GM23338 (cell line): ENCODE results near the gene SPECC1. TPM values are rescaled to one million over a fixed set of nuclear protein-coding genes. Genes with fewer than 3 reads are reported as not detected.

Source experiments
- ATAC-seq: fragments of 200-7000 bp; cut with Tn5 transposase; 3 replicates; pipeline ENCODE4 v1.9.1; 2020
- DNase-seq: peaks from one replicate; pipeline ENCODE4 v3.0.0-alpha.2; 2015; ENCODE audit warnings: low spot score
- H2AFZ ChIP-seq: fragments of 200-600 bp; sonication (generic); 2 replicates; pipeline ENCODE4 v1.8.0; 2016; ENCODE audit warnings: antibody characterized with exemption, mild to moderate bottlenecking, moderate library complexity
- H3F3A ChIP-seq: fragments of 200-600 bp; sonication (generic); replicated peaks from 2 replicates; pipeline ENCODE4 v1.8.0; 2017; ENCODE audit warnings: antibody characterized with exemption, mixed run types, low read depth
- H3K27ac ChIP-seq: fragments of 200-600 bp; sonication (generic); 2 replicates; pipeline ENCODE4 v1.6.1; 2016; ENCODE audit warnings: low read depth
- H3K27me3 ChIP-seq: fragments of 200-600 bp; sonication (generic); 2 replicates; pipeline ENCODE4 v1.8.0; 2016; ENCODE audit warnings: mild to moderate bottlenecking, mixed run types, moderate library complexity; ENCODE audit not compliant: insufficient read depth
- H3K36me3 ChIP-seq: fragments of 200-600 bp; sonication (generic); 2 replicates; pipeline ENCODE4 v1.8.0; 2016; ENCODE audit warnings: mild to moderate bottlenecking; ENCODE audit not compliant: insufficient read depth
- H3K4me1 ChIP-seq: fragments of 200-600 bp; sonication (generic); 2 replicates; pipeline ENCODE4 v1.8.0; 2016; ENCODE audit warnings: mild to moderate bottlenecking, moderate library complexity; ENCODE audit not compliant: insufficient read depth
- H3K4me2 ChIP-seq: fragments of 200-600 bp; sonication (generic); 2 replicates; pipeline ENCODE4 v1.7.1; 2017; ENCODE audit warnings: mixed run types
- H3K4me3 ChIP-seq: fragments of 200-600 bp; sonication (generic); 2 replicates; pipeline ENCODE4 v1.6.1; 2016; ENCODE audit warnings: mixed run types
- H3K79me2 ChIP-seq: fragments of 200-600 bp; sonication (generic); replicated peaks from 2 replicates; pipeline ENCODE4 v1.8.0; 2017; ENCODE audit warnings: mild to moderate bottlenecking; ENCODE audit not compliant: insufficient read depth
- H3K9me2 ChIP-seq: fragments of 200-600 bp; sonication (generic); 2 replicates; pipeline ENCODE4 v1.8.0; 2017; ENCODE audit not compliant: insufficient read depth
- H4K20me1 ChIP-seq: fragments of 200-600 bp; sonication (generic); replicated peaks from 2 replicates; pipeline ENCODE4 v1.8.0; 2017; ENCODE audit warnings: mild to moderate bottlenecking; ENCODE audit not compliant: insufficient read depth
- H3K27ac Mint-ChIP-seq: 2 replicates; pipeline ENCODE4 v1.8.0; 2020; ENCODE audit warnings: inconsistent platforms, mild to moderate bottlenecking, moderate library complexity, mixed read lengths
- H3K27me3 Mint-ChIP-seq: 3 replicates; pipeline ENCODE4 v1.8.0; 2022; ENCODE audit warnings: low read depth, mild to moderate bottlenecking, moderate library complexity, mixed read lengths, inconsistent platforms; ENCODE audit not compliant: insufficient read depth, poor library complexity
- H3K36me3 Mint-ChIP-seq: 3 replicates; pipeline ENCODE4 v1.8.0; 2021; ENCODE audit warnings: low read depth, mild to moderate bottlenecking, inconsistent platforms, moderate library complexity, mixed read lengths
- H3K4me1 Mint-ChIP-seq: 3 replicates; pipeline ENCODE4 v1.8.0; 2020; ENCODE audit warnings: mild to moderate bottlenecking, inconsistent platforms, mixed read lengths
- H3K4me3 Mint-ChIP-seq: 3 replicates; pipeline ENCODE4 v1.8.0; 2021; ENCODE audit warnings: moderate library complexity, mild to moderate bottlenecking, inconsistent platforms, mixed read lengths
- H3K9me3 Mint-ChIP-seq: 3 replicates; pipeline ENCODE4 v1.8.0; 2020; ENCODE audit warnings: moderate library complexity, mild to moderate bottlenecking, inconsistent platforms, mixed read lengths
- CREB1 ChIP-seq: fragments of 250-450 bp; sonication (Bioruptor Pico); IDR thresholded peaks from 2 replicates; pipeline ENCODE4 v1.5.0; 2020; ENCODE audit warnings: low read depth, mild to moderate bottlenecking, moderate library complexity
- EZH2 ChIP-seq: fragments of 200-600 bp; sonication (generic); IDR thresholded peaks from one replicate; pipeline ENCODE4 v1.8.0; 2017; ENCODE audit warnings: antibody characterized with exemption, mild to moderate bottlenecking, low read depth; ENCODE audit not compliant: unreplicated experiment
- EZH2phosphoT487 ChIP-seq: fragments of 200-600 bp; sonication (generic); IDR thresholded peaks from one replicate; pipeline ENCODE4 v1.8.1; 2018; ENCODE audit warnings: antibody characterized with exemption; ENCODE audit not compliant: unreplicated experiment
- JUNB ChIP-seq: IDR thresholded peaks from one replicate; pipeline ENCODE4 v1.6.1; 2016; ENCODE audit warnings: antibody characterized with exemption; ENCODE audit not compliant: unreplicated experiment
- NANOG ChIP-seq: IDR thresholded peaks from 2 replicates; pipeline ENCODE4 v1.6.1; 2016; ENCODE audit warnings: antibody characterized with exemption, borderline replicate concordance
- POLR2AphosphoS5 ChIP-seq: IDR thresholded peaks from 2 replicates; pipeline ENCODE4 v1.6.1; 2016; ENCODE audit warnings: antibody characterized with exemption, low read depth
- STAT1 ChIP-seq: IDR thresholded peaks from one replicate; pipeline ENCODE4 v1.6.1; 2016; ENCODE audit warnings: antibody characterized with exemption; ENCODE audit not compliant: unreplicated experiment
- ZNF114 ChIP-seq: fragments of 250-450 bp; sonication (Bioruptor Pico); IDR thresholded peaks from 2 replicates; pipeline ENCODE4 v1.5.0; 2020; ENCODE audit warnings: mild to moderate bottlenecking, moderate library complexity
- ZNF331 ChIP-seq: fragments of 250-450 bp; sonication (Bioruptor Pico); IDR thresholded peaks from 2 replicates; pipeline ENCODE4 v1.5.0; 2020; ENCODE audit warnings: low read depth, mild to moderate bottlenecking, moderate library complexity
- polyA plus RNA-seq: library from polyadenylated mRNA; unstranded; fragments of >200 nt; fragmentation: Nextera tagmentation; extraction: Ambion mirVana; gene quantifications from 2 replicates; pipeline ENCODE4 v1.2.1, GENCODE V29; 2016
- total RNA-seq: library from RNA; depleted of rRNA; stranded (reverse); fragments of >200 nt; shearing (Covaris generic); gene quantifications from 2 replicates; pipeline ENCODE4 v1.2.3, GENCODE V29; 2014
- TF ChIP-seq, protein P1 (sequence below): IDR thresholded peaks from one replicate; pipeline ENCODE4 v1.6.1; 2018; ENCODE audit warnings: antibody characterized with exemption; ENCODE audit not compliant: unreplicated experiment
- TF ChIP-seq, protein P2 (sequence below): IDR thresholded peaks from 2 replicates; pipeline ENCODE4 v1.6.1; 2016; ENCODE audit warnings: antibody characterized with exemption
- TF ChIP-seq, protein P3 (sequence below), 2 experiments: fragments of 200-600 bp in 1 of 2; sonication (generic) in 1 of 2; conservative IDR thresholded peaks; 2 replicates each; pipeline versions ENCODE4 v1.5.1 to v1.6.1; 2016 to 2017; ENCODE audit warnings: antibody characterized with exemption in 2 of 2, low read depth in 2 of 2, mild to moderate bottlenecking in 2 of 2, moderate library complexity in 1 of 2

The SPECC1 gene
- total and polyA plus RNA-seq, 2 experiments from 2014 or later: 42.6 to 101 TPM

DNA sequence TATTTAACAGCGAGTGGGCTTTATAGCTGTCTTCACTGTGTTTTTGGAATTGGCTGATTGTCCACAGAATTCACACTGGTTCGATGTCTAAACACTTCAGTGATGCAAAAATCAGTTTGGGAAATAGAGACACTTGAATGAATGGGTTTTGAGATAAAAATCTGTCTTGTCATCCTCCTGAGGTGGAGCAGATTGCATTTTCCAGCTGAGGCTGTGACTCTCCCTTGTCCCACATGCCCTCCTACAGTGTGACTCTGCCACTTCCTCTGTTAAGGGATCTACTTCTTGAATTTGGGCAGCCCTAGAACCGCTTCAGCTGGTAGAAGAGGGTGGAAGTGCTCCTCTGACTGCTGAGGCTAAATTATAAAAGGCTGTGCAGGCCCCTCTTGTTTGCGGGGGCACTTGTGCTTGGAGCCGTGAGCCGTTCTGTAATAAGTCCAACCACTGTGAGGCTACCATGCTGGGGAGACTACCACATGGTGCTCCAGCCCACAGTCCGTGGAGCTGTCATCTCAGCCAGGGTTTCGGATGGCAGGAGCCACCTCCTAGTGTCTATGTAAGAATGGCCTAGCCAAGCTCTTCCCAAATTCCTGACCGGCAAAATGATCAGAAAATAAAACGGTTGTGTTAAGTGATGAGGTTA is 175.9 kb downstream of the SPECC1 start (continued):
- no peak for TF ChIP-seq NANOG
- TF ChIP-seq, protein P1, sequence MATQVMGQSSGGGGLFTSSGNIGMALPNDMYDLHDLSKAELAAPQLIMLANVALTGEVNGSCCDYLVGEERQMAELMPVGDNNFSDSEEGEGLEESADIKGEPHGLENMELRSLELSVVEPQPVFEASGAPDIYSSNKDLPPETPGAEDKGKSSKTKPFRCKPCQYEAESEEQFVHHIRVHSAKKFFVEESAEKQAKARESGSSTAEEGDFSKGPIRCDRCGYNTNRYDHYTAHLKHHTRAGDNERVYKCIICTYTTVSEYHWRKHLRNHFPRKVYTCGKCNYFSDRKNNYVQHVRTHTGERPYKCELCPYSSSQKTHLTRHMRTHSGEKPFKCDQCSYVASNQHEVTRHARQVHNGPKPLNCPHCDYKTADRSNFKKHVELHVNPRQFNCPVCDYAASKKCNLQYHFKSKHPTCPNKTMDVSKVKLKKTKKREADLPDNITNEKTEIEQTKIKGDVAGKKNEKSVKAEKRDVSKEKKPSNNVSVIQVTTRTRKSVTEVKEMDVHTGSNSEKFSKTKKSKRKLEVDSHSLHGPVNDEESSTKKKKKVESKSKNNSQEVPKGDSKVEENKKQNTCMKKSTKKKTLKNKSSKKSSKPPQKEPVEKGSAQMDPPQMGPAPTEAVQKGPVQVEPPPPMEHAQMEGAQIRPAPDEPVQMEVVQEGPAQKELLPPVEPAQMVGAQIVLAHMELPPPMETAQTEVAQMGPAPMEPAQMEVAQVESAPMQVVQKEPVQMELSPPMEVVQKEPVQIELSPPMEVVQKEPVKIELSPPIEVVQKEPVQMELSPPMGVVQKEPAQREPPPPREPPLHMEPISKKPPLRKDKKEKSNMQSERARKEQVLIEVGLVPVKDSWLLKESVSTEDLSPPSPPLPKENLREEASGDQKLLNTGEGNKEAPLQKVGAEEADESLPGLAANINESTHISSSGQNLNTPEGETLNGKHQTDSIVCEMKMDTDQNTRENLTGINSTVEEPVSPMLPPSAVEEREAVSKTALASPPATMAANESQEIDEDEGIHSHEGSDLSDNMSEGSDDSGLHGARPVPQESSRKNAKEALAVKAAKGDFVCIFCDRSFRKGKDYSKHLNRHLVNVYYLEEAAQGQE: no peak
- TF ChIP-seq ZNF331 (CRISPR knock-in tag): no peak
- TF ChIP-seq ZNF114 (CRISPR knock-in tag): no peak
- no peak for TF ChIP-seq POLR2AphosphoS5
- TF ChIP-seq, protein P2, sequence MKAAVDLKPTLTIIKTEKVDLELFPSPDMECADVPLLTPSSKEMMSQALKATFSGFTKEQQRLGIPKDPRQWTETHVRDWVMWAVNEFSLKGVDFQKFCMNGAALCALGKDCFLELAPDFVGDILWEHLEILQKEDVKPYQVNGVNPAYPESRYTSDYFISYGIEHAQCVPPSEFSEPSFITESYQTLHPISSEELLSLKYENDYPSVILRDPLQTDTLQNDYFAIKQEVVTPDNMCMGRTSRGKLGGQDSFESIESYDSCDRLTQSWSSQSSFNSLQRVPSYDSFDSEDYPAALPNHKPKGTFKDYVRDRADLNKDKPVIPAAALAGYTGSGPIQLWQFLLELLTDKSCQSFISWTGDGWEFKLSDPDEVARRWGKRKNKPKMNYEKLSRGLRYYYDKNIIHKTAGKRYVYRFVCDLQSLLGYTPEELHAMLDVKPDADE: no peak
- no peak for TF ChIP-seq EZH2phosphoT487
- TF ChIP-seq, protein P3, sequence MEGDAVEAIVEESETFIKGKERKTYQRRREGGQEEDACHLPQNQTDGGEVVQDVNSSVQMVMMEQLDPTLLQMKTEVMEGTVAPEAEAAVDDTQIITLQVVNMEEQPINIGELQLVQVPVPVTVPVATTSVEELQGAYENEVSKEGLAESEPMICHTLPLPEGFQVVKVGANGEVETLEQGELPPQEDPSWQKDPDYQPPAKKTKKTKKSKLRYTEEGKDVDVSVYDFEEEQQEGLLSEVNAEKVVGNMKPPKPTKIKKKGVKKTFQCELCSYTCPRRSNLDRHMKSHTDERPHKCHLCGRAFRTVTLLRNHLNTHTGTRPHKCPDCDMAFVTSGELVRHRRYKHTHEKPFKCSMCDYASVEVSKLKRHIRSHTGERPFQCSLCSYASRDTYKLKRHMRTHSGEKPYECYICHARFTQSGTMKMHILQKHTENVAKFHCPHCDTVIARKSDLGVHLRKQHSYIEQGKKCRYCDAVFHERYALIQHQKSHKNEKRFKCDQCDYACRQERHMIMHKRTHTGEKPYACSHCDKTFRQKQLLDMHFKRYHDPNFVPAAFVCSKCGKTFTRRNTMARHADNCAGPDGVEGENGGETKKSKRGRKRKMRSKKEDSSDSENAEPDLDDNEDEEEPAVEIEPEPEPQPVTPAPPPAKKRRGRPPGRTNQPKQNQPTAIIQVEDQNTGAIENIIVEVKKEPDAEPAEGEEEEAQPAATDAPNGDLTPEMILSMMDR (conservative IDR thresholded peaks at IDR 0.05; ENCODE audit: low read depth in 2 of 2): no peak
- no peak for TF ChIP-seq JUNB
- TF ChIP-seq STAT1: no peak
- no peak for TF ChIP-seq CREB1 (CRISPR knock-in tag)

DNA sequence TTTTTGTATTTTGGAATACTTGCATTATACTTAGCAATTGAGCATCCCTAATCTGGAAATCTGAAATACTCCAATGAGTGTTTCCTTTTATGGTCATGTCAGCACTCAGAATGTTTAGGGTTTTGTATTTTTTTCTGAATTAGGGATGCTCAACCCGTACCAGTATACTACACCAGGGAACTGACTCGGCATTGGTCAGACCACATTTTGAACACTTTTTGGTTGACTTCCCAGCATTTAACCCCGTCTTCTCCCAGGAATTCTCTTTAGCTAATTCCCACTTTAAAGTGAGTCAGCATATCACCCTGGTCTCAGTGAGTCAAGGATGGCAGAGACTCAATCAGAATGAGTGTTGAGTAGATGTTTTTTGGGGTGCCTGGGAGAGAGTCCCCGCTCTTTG is 177.9 kb downstream of the SPECC1 start:
- Mint-ChIP-seq H3K4me1 (peaks cover 61% of the 10 kb centered on the region), H3K27ac (peak overlapping the region; percentile 63; the same call in 1 of the 2 replicates), H3K9me3 (no peaks in the 10 kb centered on the region; the same call in 2 of the 3 replicates), H3K27me3 (peaks cover 5% of the 10 kb centered on the region), H3K36me3 (peaks cover 4% of the 10 kb centered on the region; the same call in 2 of the 3 replicates), H3K4me3 (no peak overlapping the region; the same call in 2 of the 3 replicates)
- H3F3A ChIP-seq: peaks cover 7% of the 10 kb centered on the region; the same call in 1 of the 2 replicates
- DNase-seq (no peak), ATAC-seq (no peak)
- H3K27me3 ChIP-seq: no peaks in the 10 kb centered on the region
- H3K79me2 ChIP-seq: peaks cover 87% of the 10 kb centered on the region
- H3K4me3 ChIP-seq: no peak overlapping the region
- no peak overlapping the region for H3K4me2 ChIP-seq
- no peaks in the 10 kb centered on the region for H3K9me2 ChIP-seq
- H4K20me1 ChIP-seq: no peaks in the 10 kb centered on the region
- H3K4me1 ChIP-seq: peaks cover 65% of the 10 kb centered on the region
- no peak overlapping the region for H2AFZ ChIP-seq
- H3K36me3 ChIP-seq: no peaks in the 10 kb centered on the region
- no peak overlapping the region; the same call in 1 of the 2 replicates for H3K27ac ChIP-seq
- TF ChIP-seq, protein P3 (conservative IDR thresholded peaks at IDR 0.05; ENCODE audit: low read depth in 2 of 2): no peak
- no peak for TF ChIP-seq CREB1 (CRISPR knock-in tag)
- TF ChIP-seq ZNF114 (CRISPR knock-in tag): no peak
- TF ChIP-seq EZH2: no peak
- TF ChIP-seq, protein P2: no peak
- TF ChIP-seq EZH2phosphoT487: no peak
- TF ChIP-seq, protein P1: no peak
